ENCODE data around the gene LRRC59. TPM values are rescaled to one million over a fixed set of nuclear protein-coding genes. Genes with fewer than 3 reads are reported as not detected.

The LRRC59 gene
- polyA plus RNA-seq, 6 donors from 2014 or later = 15.4 to 29.2 (median 20.0) TPM

- Mint-ChIP-seq H3K27me3 (no peaks in the 10 kb centered on the region), H3K9me3 (no peaks in the 10 kb centered on the region), H3K4me3 (peak overlapping the region; percentile 91 to 100 (median 98)), H3K4me1 (peaks cover 20 to 32% (median 24%) of the 10 kb centered on the region in 3 donors), H3K36me3 (peaks cover 8 to 20% of the 10 kb centered on the region in 2 donors), H3K27ac (peak overlapping the region; percentile 99 to 100 (median 100))
- DNase-seq = no peak
- ATAC-seq (ENCODE audit: low read depth in 2 of 2) = no peak
Measured at GRCh38 chr17:50372222-50372757, 25.0 kb downstream of the LRRC59 start.

GRCh38 chr17:50371526-50371925 is 25.8 kb downstream of the LRRC59 start:
- ATAC-seq (ENCODE audit: low read depth in 2 of 2) (no peak), DNase-seq (no peak)
- Mint-ChIP-seq H3K9me3 (no peaks in the 10 kb centered on the region), H3K4me3 (peak overlapping the region in 7 of 8 donors; percentile 72 to 100 (median 94)), H3K27me3 (no peaks in the 10 kb centered on the region), H3K36me3 (peaks cover 8 to 20% of the 10 kb centered on the region in 2 donors), H3K27ac (peak overlapping the region in 2 of 6 donors; percentile 29 to 39), H3K4me1 (peaks cover 20 to 32% (median 24%) of the 10 kb centered on the region in 3 donors)

GRCh38 chr17:50370052-50370451 is 27.3 kb downstream of the LRRC59 start:
- Mint-ChIP-seq H3K27me3 (no peaks in the 10 kb centered on the region), H3K27ac (no peak overlapping the region), H3K36me3 (peaks cover 8 to 25% of the 10 kb centered on the region in 2 donors), H3K4me1 (peaks cover 24 to 35% (median 26%) of the 10 kb centered on the region in 3 donors), H3K4me3 (peak overlapping the region in 4 of 8 donors; percentile 21 to 64 (median 35)), H3K9me3 (no peaks in the 10 kb centered on the region)
- no peak for ATAC-seq (ENCODE audit: low read depth in 2 of 2)
- DNase-seq = no peak

GRCh38 chr17:50367401-50367800 is 29.9 kb downstream of the LRRC59 start:
- H3K27ac Mint-ChIP-seq = no peak overlapping the region
- no peaks in the 10 kb centered on the region for H3K27me3 Mint-ChIP-seq
- peaks cover 0 to 16% of the 10 kb centered on the region in 2 donors for H3K36me3 Mint-ChIP-seq
- H3K9me3 Mint-ChIP-seq = no peaks in the 10 kb centered on the region
- peaks cover 15 to 22% (median 18%) of the 10 kb centered on the region in 3 donors for H3K4me1 Mint-ChIP-seq
- DNase-seq (no peak), ATAC-seq (ENCODE audit: low read depth in 2 of 2) (no peak)
- no peak overlapping the region for H3K4me3 Mint-ChIP-seq

GRCh38 chr17:50365649-50366393 is 31.5 kb downstream of the LRRC59 start:
- H3K36me3 Mint-ChIP-seq = peaks cover 0 to 14% of the 10 kb centered on the region in 2 donors
- no peaks in the 10 kb centered on the region for H3K27me3 Mint-ChIP-seq
- no peak overlapping the region for H3K27ac Mint-ChIP-seq
- DNase-seq = no peak
- ATAC-seq (ENCODE audit: low read depth in 2 of 2) = no peak
- H3K4me1 Mint-ChIP-seq = peaks cover 8 to 17% (median 13%) of the 10 kb centered on the region in 3 donors
- H3K9me3 Mint-ChIP-seq = no peaks in the 10 kb centered on the region
- H3K4me3 Mint-ChIP-seq = no peak overlapping the region

GRCh38 chr17:50365165-50365564 is 32.2 kb downstream of the LRRC59 start:
- ATAC-seq (ENCODE audit: low read depth in 2 of 2) (no peak), DNase-seq (no peak)
- Mint-ChIP-seq H3K9me3 (no peaks in the 10 kb centered on the region), H3K27ac (no peak overlapping the region), H3K4me1 (peaks cover 8 to 14% (median 13%) of the 10 kb centered on the region in 3 donors), H3K36me3 (peaks cover 0 to 14% of the 10 kb centered on the region in 2 donors), H3K27me3 (no peaks in the 10 kb centered on the region), H3K4me3 (no peak overlapping the region)

GRCh38 chr17:50364715-50365114 is 32.6 kb downstream of the LRRC59 start:
- Mint-ChIP-seq H3K4me1 (peaks cover 8 to 13% (median 12%) of the 10 kb centered on the region in 3 donors), H3K27me3 (no peaks in the 10 kb centered on the region), H3K27ac (no peak overlapping the region), H3K9me3 (no peaks in the 10 kb centered on the region), H3K4me3 (no peak overlapping the region), H3K36me3 (peaks cover 0 to 14% of the 10 kb centered on the region in 2 donors)
- ATAC-seq (ENCODE audit: low read depth in 2 of 2) = no peak
- no peak for DNase-seq

- Mint-ChIP-seq H3K9me3 (no peaks in the 10 kb centered on the region), H3K27ac (no peak overlapping the region), H3K4me3 (no peak overlapping the region), H3K36me3 (peaks cover 0 to 14% of the 10 kb centered on the region in 2 donors), H3K4me1 (peaks cover 11 to 13% (median 12%) of the 10 kb centered on the region in 3 donors), H3K27me3 (no peaks in the 10 kb centered on the region)
- ATAC-seq (ENCODE audit: low read depth in 2 of 2) = no peak
- DNase-seq = no peak
Measured at GRCh38 chr17:50364061-50364458, 33.3 kb downstream of the LRRC59 start.

GRCh38 chr17:50363217-50364060 is 33.9 kb downstream of the LRRC59 start:
- H3K36me3 Mint-ChIP-seq = peaks cover 0 to 14% of the 10 kb centered on the region in 2 donors
- H3K4me1 Mint-ChIP-seq = peaks cover 12 to 13% (median 12%) of the 10 kb centered on the region in 3 donors
- no peaks in the 10 kb centered on the region for H3K9me3 Mint-ChIP-seq
- H3K4me3 Mint-ChIP-seq = no peak overlapping the region
- ATAC-seq (ENCODE audit: low read depth in 2 of 2) (no peak), DNase-seq (no peak)
- H3K27me3 Mint-ChIP-seq = no peaks in the 10 kb centered on the region
- peak overlapping the region in 1 of 6 donors; percentile 49 for H3K27ac Mint-ChIP-seq

GRCh38 chr17:50362661-50363060 is 34.7 kb downstream of the LRRC59 start:
- Mint-ChIP-seq H3K36me3 (peaks cover 0 to 9% of the 10 kb centered on the region in 2 donors), H3K27me3 (no peaks in the 10 kb centered on the region), H3K4me1 (peaks cover 12 to 13% (median 12%) of the 10 kb centered on the region in 3 donors), H3K27ac (no peak overlapping the region), H3K9me3 (no peaks in the 10 kb centered on the region), H3K4me3 (no peak overlapping the region)
- no peak for ATAC-seq (ENCODE audit: low read depth in 2 of 2)
- DNase-seq = no peak

- DNase-seq (peak; percentile 41), ATAC-seq (ENCODE audit: low read depth in 2 of 2) (peak; percentile 89 to 97)
- Mint-ChIP-seq H3K36me3 (peaks cover 0 to 5% of the 10 kb centered on the region in 2 donors), H3K27ac (peak overlapping the region in 4 of 6 donors; percentile 36 to 84 (median 54)), H3K27me3 (no peaks in the 10 kb centered on the region), H3K9me3 (no peaks in the 10 kb centered on the region), H3K4me3 (peak overlapping the region in 2 of 8 donors; percentile 1 to 67), H3K4me1 (peaks cover 12 to 13% (median 12%) of the 10 kb centered on the region in 3 donors)
Measured at GRCh38 chr17:50361561-50362480, 35.5 kb downstream of the LRRC59 start.

GRCh38 chr17:50360486-50361115 is 36.7 kb downstream of the LRRC59 start:
- ATAC-seq (ENCODE audit: low read depth in 2 of 2) (no peak), DNase-seq (no peak)
- no peak overlapping the region for H3K4me3 Mint-ChIP-seq
- H3K36me3 Mint-ChIP-seq = peaks cover 0 to 2% of the 10 kb centered on the region in 2 donors
- H3K27ac Mint-ChIP-seq = peak overlapping the region in 1 of 6 donors; percentile 18
- no peaks in the 10 kb centered on the region for H3K9me3 Mint-ChIP-seq
- no peaks in the 10 kb centered on the region for H3K27me3 Mint-ChIP-seq
- peaks cover 11 to 12% (median 12%) of the 10 kb centered on the region in 3 donors for H3K4me1 Mint-ChIP-seq

All from naive B cell (primary cell).